ENCODE data around the gene HJURP. TPM values are rescaled to one million over a fixed set of nuclear protein-coding genes. Genes with fewer than 3 reads are reported as not detected.

The HJURP gene
- total and polyA plus RNA-seq, 4 donors = 0.84 to 4.1 (median 2.0) TPM

DNA sequence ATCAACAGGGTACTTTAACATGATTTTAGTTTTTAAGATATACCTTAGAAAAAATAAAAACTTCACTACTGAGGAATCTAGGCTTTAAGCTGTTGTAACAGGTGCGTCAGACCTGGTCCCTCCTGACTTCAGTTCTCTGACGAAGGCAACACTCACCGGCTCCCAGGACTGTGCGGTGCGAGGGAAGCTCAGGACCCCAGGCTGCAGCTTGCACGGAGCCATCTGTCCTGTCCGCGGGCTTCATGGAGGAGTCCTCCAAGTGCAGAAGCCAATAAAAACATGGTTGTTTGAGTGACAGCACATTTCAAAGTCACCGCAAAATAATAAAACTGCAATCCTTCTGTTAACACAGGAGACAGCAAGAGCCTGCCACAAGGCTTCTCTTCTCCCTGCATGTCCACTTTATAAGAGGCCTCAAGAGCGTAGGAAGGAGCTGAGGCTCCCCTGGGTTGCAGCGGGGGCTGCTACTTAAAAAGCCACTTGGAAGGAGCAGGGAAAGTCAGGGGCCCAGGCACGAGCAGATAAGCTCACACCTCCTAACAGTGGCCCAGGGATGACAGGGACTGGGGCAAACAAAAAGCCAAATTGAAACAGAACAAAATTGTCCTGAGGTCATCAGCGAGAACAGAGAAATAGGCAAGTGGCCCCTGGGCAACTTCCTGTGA is 4.6 kb downstream of the HJURP start:
- H3K4me1 ChIP-seq (ENCODE audit: control insufficient read depth in 5 of 5, insufficient read depth in 5 of 5, low read length in 5 of 5) = peaks cover 0 to 20% (median 8%) of the 10 kb centered on the region in 5 donors
- ATAC-seq (ENCODE audit: insufficient read depth, low FRiP score) (no peak), DNase-seq (no peak)
- WGBS, 2 donors = 89% methylated on average over 13 of the region's 13 CpGs
- H3K36me3 ChIP-seq (ENCODE audit: control insufficient read depth in 4 of 4, insufficient read depth in 4 of 4, low read length in 4 of 4) = peaks cover 0 to 29% (median 4%) of the 10 kb centered on the region in 4 donors
- no peaks in the 10 kb centered on the region for H3K27me3 ChIP-seq (ENCODE audit: control insufficient read depth in 3 of 3, insufficient read depth in 3 of 3, low read length in 2 of 3)
- no peak overlapping the region for H3K4me3 ChIP-seq
- no peak overlapping the region for H3K27ac ChIP-seq (ENCODE audit: low read depth in 1 of 2, low read length in 1 of 2)
- TF ChIP-seq, protein P1, sequence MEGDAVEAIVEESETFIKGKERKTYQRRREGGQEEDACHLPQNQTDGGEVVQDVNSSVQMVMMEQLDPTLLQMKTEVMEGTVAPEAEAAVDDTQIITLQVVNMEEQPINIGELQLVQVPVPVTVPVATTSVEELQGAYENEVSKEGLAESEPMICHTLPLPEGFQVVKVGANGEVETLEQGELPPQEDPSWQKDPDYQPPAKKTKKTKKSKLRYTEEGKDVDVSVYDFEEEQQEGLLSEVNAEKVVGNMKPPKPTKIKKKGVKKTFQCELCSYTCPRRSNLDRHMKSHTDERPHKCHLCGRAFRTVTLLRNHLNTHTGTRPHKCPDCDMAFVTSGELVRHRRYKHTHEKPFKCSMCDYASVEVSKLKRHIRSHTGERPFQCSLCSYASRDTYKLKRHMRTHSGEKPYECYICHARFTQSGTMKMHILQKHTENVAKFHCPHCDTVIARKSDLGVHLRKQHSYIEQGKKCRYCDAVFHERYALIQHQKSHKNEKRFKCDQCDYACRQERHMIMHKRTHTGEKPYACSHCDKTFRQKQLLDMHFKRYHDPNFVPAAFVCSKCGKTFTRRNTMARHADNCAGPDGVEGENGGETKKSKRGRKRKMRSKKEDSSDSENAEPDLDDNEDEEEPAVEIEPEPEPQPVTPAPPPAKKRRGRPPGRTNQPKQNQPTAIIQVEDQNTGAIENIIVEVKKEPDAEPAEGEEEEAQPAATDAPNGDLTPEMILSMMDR (IDR thresholded peaks at IDR 0.05; ENCODE audit: control extremely low read depth, extremely low read depth) = no peak
- no peak overlapping the region for H3K9ac ChIP-seq (ENCODE audit: insufficient read depth in 1 of 2, low read length in 2 of 2)
- H3K9me3 ChIP-seq (ENCODE audit: control insufficient read depth in 4 of 4, insufficient read depth in 3 of 4, low read length in 3 of 4) = no peaks in the 10 kb centered on the region

DNA sequence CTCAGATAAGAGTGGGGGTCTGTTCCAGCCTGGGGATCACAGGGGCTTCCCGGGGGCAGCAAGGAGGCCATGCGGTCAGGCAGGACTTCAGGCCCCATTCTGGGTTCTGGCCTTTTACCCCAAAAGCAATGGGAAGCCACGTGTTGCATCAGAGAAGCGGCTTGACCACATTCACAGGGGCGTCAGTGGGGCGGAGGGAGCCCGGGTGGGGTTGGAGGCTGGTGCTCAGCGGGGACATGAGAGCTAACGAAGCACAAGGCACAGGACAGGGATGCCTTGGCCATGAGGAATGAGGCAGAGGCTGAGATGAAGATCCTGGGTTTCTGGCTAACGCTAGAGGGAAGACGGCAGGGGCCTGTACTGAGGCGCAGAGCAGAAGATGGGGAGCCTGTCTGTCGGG is 6.1 kb downstream of the HJURP start:
- Histone ChIP-seq H3K27ac (ENCODE audit: low read depth in 1 of 2, low read length in 1 of 2) (no peak overlapping the region), H3K4me3 (no peak overlapping the region), H3K36me3 (ENCODE audit: control insufficient read depth in 4 of 4, insufficient read depth in 4 of 4, low read length in 4 of 4) (peaks cover 0 to 40% (median 8%) of the 10 kb centered on the region in 4 donors), H3K9me3 (ENCODE audit: control insufficient read depth in 4 of 4, insufficient read depth in 3 of 4, low read length in 3 of 4) (no peaks in the 10 kb centered on the region), H3K27me3 (ENCODE audit: control insufficient read depth in 3 of 3, insufficient read depth in 3 of 3, low read length in 2 of 3) (no peaks in the 10 kb centered on the region), H3K4me1 (ENCODE audit: control insufficient read depth in 5 of 5, insufficient read depth in 5 of 5, low read length in 5 of 5) (peaks cover 0 to 14% (median 0%) of the 10 kb centered on the region in 5 donors), H3K9ac (ENCODE audit: insufficient read depth in 1 of 2, low read length in 2 of 2) (no peak overlapping the region)
- 82 to 91% methylated on average over 13 of the region's 13 CpGs for WGBS, 2 donors
- ATAC-seq (ENCODE audit: insufficient read depth, low FRiP score) (no peak), DNase-seq (no peak)
- TF ChIP-seq, protein P1 (IDR thresholded peaks at IDR 0.05; ENCODE audit: control extremely low read depth, extremely low read depth) = no peak

DNA sequence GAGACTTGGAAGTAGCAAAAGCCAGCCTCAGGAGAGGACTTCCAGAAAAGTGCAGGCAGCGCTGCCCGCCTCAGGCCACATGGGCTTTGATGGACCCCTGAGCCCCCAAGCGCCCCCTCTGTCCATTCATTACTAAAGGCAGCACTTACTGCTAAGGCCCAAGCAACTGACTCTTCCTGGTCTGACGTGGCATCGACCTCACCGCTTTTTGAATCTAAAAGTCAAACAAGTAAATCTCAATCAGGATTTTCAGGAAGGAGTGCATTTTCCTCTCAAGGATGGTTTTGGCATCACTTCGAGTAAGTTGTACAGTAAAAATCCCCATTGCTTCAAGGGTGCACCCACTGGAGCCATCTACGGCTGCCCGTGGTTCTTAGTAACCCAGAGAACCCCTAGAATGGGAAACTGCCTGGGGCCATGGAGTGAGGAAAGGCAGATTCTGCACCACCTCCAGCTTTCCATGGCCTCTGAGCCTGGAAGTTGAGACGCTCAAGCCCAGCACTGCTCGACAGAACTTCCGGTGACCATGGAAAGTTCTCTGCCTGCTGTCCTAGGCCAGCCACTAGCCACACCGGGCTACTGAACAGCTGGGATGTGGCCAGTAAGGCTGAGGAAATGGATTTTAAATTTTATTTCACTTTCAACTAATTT is 7.0 kb downstream of the HJURP start:
- Histone ChIP-seq H3K27ac (ENCODE audit: low read depth in 1 of 2, low read length in 1 of 2) (no peak overlapping the region), H3K9me3 (ENCODE audit: control insufficient read depth in 4 of 4, insufficient read depth in 3 of 4, low read length in 3 of 4) (no peaks in the 10 kb centered on the region), H3K27me3 (ENCODE audit: control insufficient read depth in 3 of 3, insufficient read depth in 3 of 3, low read length in 2 of 3) (no peaks in the 10 kb centered on the region), H3K9ac (ENCODE audit: insufficient read depth in 1 of 2, low read length in 2 of 2) (no peak overlapping the region), H3K4me1 (ENCODE audit: control insufficient read depth in 5 of 5, insufficient read depth in 5 of 5, low read length in 5 of 5) (peaks cover 0 to 5% (median 0%) of the 10 kb centered on the region in 5 donors), H3K4me3 (no peak overlapping the region), H3K36me3 (ENCODE audit: control insufficient read depth in 4 of 4, insufficient read depth in 4 of 4, low read length in 4 of 4) (peaks cover 0 to 40% (median 8%) of the 10 kb centered on the region in 4 donors)
- ATAC-seq (ENCODE audit: insufficient read depth, low FRiP score) (no peak), DNase-seq (no peak)
- WGBS, 2 donors = 96 to 97% methylated on average over 13 of the region's 13 CpGs
- TF ChIP-seq, protein P1 (IDR thresholded peaks at IDR 0.05; ENCODE audit: control extremely low read depth, extremely low read depth) = no peak
